ENCODE measurements around the gene CRABP2. TPM values are rescaled to one million over a fixed set of nuclear protein-coding genes. Genes with fewer than 3 reads are reported as not detected.
A peak's percentile ranks its signal among the peaks of the same experiment; 100 is the strongest.

CRABP2 gene
- total and polyA plus RNA-seq, 2 of the 13 experiments (the other 11 are each of a cell fraction or from before 2014, with no cell fraction given), result 0.40 to 0.60 TPM

DNA sequence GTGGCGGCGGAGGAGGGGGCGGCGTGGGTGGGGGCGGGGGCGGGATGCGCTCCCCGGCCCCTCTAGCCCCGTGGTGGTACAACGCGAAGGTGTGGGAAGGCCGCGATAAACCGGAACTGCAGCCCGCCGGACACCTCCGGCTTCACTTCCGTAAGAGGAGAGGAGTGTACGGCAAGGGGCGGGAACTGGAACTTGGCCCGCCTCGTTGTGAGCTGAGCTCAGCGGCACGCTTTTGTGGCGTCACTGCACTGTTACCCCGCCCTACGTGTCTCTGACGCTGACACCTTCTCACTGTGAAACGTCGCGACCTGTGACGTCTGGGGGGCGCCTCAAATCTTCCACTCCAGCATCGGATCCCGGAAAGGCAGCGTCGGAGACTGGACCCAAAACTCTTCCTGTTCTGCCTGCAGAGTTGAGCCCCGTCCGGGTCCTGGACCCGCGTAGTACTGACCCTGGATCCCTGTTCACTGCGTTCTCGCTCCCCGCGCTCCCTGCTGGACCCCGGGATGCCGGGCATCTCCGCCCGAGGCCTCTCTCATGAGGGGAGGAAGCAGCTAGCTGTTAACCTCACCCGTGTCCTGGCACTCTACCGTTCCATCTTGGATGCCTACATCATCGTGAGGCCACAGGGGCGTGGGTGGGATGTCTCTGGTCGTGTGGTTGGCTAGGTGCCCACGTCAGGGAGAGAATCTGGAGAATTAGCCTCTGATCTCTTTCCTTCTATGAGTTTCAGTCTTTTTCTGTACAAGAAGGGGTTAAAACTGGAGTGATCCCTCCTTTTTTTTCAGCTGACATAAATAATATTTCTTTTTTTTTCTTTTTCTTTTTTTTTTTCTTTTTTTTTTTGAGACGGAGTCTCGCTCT lies 23.4 kb upstream of the CRABP2 start, which contains the start of gene ISG20L2 (continued):
- TF ChIP-seq, protein P1, sequence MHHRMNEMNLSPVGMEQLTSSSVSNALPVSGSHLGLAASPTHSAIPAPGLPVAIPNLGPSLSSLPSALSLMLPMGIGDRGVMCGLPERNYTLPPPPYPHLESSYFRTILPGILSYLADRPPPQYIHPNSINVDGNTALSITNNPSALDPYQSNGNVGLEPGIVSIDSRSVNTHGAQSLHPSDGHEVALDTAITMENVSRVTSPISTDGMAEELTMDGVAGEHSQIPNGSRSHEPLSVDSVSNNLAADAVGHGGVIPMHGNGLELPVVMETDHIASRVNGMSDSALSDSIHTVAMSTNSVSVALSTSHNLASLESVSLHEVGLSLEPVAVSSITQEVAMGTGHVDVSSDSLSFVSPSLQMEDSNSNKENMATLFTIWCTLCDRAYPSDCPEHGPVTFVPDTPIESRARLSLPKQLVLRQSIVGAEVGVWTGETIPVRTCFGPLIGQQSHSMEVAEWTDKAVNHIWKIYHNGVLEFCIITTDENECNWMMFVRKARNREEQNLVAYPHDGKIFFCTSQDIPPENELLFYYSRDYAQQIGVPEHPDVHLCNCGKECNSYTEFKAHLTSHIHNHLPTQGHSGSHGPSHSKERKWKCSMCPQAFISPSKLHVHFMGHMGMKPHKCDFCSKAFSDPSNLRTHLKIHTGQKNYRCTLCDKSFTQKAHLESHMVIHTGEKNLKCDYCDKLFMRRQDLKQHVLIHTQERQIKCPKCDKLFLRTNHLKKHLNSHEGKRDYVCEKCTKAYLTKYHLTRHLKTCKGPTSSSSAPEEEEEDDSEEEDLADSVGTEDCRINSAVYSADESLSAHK (CRISPR knock-in tag; IDR thresholded peaks at IDR 0.05; ENCODE audit: borderline replicate concordance), result no peak
- TF ChIP-seq TBX3 (IDR thresholded peaks at IDR 0.05; ENCODE audit: borderline replicate concordance) (peak; percentile 61; the same call in 1 of the 2 replicates), SKIL (CRISPR knock-in tag; IDR thresholded peaks at IDR 0.05; ENCODE audit: borderline replicate concordance) (no peak), HOMEZ (CRISPR knock-in tag; IDR thresholded peaks at IDR 0.05; ENCODE audit: low read depth) (no peak), ZNF644 (CRISPR knock-in tag; IDR thresholded peaks at IDR 0.05; ENCODE audit: low read depth) (no peak), ASH2L (IDR thresholded peaks at IDR 0.05; ENCODE audit: insufficient read length, low read depth, low read length) (peak; percentile 71), KLF15 (CRISPR knock-in tag; IDR thresholded peaks at IDR 0.05; ENCODE audit: borderline replicate concordance) (no peak), POLR2AphosphoS5 (IDR thresholded peaks at IDR 0.05; ENCODE audit: low read depth, low read length) (peak; percentile 49), SNAPC5 (CRISPR knock-in tag; IDR thresholded peaks at IDR 0.05; ENCODE audit: borderline replicate concordance) (no peak), ZNF460 (CRISPR knock-in tag; IDR thresholded peaks at IDR 0.05; ENCODE audit: borderline replicate concordance) (no peak), SSRP1 (CRISPR knock-in tag; IDR thresholded peaks at IDR 0.05) (no peak)
- TF ChIP-seq, protein P2, sequence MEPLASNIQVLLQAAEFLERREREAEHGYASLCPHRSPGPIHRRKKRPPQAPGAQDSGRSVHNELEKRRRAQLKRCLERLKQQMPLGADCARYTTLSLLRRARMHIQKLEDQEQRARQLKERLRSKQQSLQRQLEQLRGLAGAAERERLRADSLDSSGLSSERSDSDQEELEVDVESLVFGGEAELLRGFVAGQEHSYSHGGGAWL (CRISPR knock-in tag; IDR thresholded peaks at IDR 0.05), result no peak
- TF ChIP-seq, protein P3, sequence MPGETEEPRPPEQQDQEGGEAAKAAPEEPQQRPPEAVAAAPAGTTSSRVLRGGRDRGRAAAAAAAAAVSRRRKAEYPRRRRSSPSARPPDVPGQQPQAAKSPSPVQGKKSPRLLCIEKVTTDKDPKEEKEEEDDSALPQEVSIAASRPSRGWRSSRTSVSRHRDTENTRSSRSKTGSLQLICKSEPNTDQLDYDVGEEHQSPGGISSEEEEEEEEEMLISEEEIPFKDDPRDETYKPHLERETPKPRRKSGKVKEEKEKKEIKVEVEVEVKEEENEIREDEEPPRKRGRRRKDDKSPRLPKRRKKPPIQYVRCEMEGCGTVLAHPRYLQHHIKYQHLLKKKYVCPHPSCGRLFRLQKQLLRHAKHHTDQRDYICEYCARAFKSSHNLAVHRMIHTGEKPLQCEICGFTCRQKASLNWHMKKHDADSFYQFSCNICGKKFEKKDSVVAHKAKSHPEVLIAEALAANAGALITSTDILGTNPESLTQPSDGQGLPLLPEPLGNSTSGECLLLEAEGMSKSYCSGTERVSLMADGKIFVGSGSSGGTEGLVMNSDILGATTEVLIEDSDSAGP (CRISPR knock-in tag; IDR thresholded peaks at IDR 0.05; ENCODE audit: borderline replicate concordance), result peak; percentile 47; the same call in 1 of the 2 replicates
- TF ChIP-seq, protein P4, sequence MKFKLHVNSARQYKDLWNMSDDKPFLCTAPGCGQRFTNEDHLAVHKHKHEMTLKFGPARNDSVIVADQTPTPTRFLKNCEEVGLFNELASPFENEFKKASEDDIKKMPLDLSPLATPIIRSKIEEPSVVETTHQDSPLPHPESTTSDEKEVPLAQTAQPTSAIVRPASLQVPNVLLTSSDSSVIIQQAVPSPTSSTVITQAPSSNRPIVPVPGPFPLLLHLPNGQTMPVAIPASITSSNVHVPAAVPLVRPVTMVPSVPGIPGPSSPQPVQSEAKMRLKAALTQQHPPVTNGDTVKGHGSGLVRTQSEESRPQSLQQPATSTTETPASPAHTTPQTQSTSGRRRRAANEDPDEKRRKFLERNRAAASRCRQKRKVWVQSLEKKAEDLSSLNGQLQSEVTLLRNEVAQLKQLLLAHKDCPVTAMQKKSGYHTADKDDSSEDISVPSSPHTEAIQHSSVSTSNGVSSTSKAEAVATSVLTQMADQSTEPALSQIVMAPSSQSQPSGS (CRISPR knock-in tag; IDR thresholded peaks at IDR 0.05), result 0 out of 2 replicates have a peak, but pooled peaks have one; percentile 45
